Measurements from ENCODE around the gene RHOC.

RHOC gene

GRCh38 chr1:112678605-112679004 is 28.3 kb downstream of the RHOC start:
- no peak for DNase-seq (ENCODE audit: low read depth)

GRCh38 chr1:112677501-112677900 is 29.4 kb downstream of the RHOC start:
- DNase-seq (ENCODE audit: low read depth): no peak

GRCh38 chr1:112676543-112676942 is 30.4 kb downstream of the RHOC start:
- no peak for DNase-seq (ENCODE audit: low read depth)

- DNase-seq (ENCODE audit: low read depth): no peak
Observed at GRCh38 chr1:112675728-112676381, 31.1 kb downstream of the RHOC start.

- no peak for DNase-seq (ENCODE audit: low read depth)
Observed at GRCh38 chr1:112674986-112675727, 31.8 kb downstream of the RHOC start.

- peak; percentile 65 for DNase-seq (ENCODE audit: low read depth)
Observed at GRCh38 chr1:112674440-112674985, 32.4 kb downstream of the RHOC start, which contains the start of gene MOV10. Gene MOV10, plus strand, starts transcription at chr1:112674659. Its CDS starts 254 bp downstream, at chr1:112674913.

- DNase-seq (ENCODE audit: low read depth): peak; percentile 28
Observed at GRCh38 chr1:112673592-112674439, 33.1 kb downstream of the RHOC start.

GRCh38 chr1:112672842-112673241 is 34.1 kb downstream of the RHOC start:
- DNase-seq (ENCODE audit: low read depth): no peak

- no peak for DNase-seq (ENCODE audit: low read depth)
Observed at GRCh38 chr1:112672009-112672408, 34.9 kb downstream of the RHOC start.

GRCh38 chr1:112666946-112667345 is 40.0 kb downstream of the RHOC start:
- DNase-seq (ENCODE audit: low read depth): no peak

GRCh38 chr1:112665857-112666256 is 41.1 kb downstream of the RHOC start:
- no peak for DNase-seq (ENCODE audit: low read depth)

- no peak for DNase-seq (ENCODE audit: low read depth)
Observed at GRCh38 chr1:112651205-112651604, 55.7 kb downstream of the RHOC start.

Data from HS-5 (cell line).